H9 (cell line): ENCODE results near the gene XIRP1. TPM values are rescaled to one million over a fixed set of nuclear protein-coding genes. Genes with fewer than 3 reads are reported as not detected.

Source experiments
- DNase-seq: peaks from one replicate; pipeline ENCODE4 v3.0.0-alpha.2; 2017
- H2AFZ ChIP-seq: one replicate; pipeline ENCODE4 v1.6.1; 2013; ENCODE audit warnings: mild to moderate bottlenecking, low read length, control low read depth, moderate library complexity
- H2AK5ac ChIP-seq: 2 replicates; pipeline ENCODE4 v1.6.1; 2013; ENCODE audit warnings: low read length, control low read depth, mixed read lengths; ENCODE audit not compliant: insufficient read length
- H2BK120ac ChIP-seq: one replicate; pipeline ENCODE4 v1.6.1; 2013; ENCODE audit warnings: low read depth, mild to moderate bottlenecking, low read length, control low read depth, inconsistent platforms; ENCODE audit not compliant: poor library complexity, severe bottlenecking
- H2BK12ac ChIP-seq: 2 replicates; pipeline ENCODE4 v1.6.1; 2013; ENCODE audit warnings: low read length, control low read depth, mixed read lengths, low read depth; ENCODE audit not compliant: insufficient read length
- H2BK15ac ChIP-seq: 2 replicates; pipeline ENCODE4 v1.6.1; 2013; ENCODE audit warnings: low read depth, low read length, control low read depth
- H2BK20ac ChIP-seq: one replicate; pipeline ENCODE4 v1.6.1; 2013; ENCODE audit warnings: low read depth, mild to moderate bottlenecking, low read length, control low read depth, inconsistent platforms; ENCODE audit not compliant: poor library complexity, severe bottlenecking
- H2BK5ac ChIP-seq: 2 replicates; pipeline ENCODE4 v1.6.1; 2013; ENCODE audit warnings: low read length, control low read depth, mixed read lengths; ENCODE audit not compliant: insufficient read length
- H3K14ac ChIP-seq: 2 replicates; pipeline ENCODE4 v1.6.1; 2013; ENCODE audit warnings: low read length, control low read depth; ENCODE audit not compliant: insufficient read depth
- H3K18ac ChIP-seq: 2 replicates; pipeline ENCODE4 v1.6.1; 2013; ENCODE audit warnings: low read depth, mild to moderate bottlenecking, mixed read lengths, low read length, control low read depth; ENCODE audit not compliant: insufficient read length
- H3K23ac ChIP-seq: 2 replicates; pipeline ENCODE4 v1.6.1; 2013; ENCODE audit warnings: low read length, control low read depth, mixed read lengths, low read depth; ENCODE audit not compliant: insufficient read length
- H3K23me2 ChIP-seq: 2 replicates; pipeline ENCODE4 v1.6.1; 2013; ENCODE audit warnings: low read depth, mild to moderate bottlenecking, mixed read lengths, low read length, control low read depth; ENCODE audit not compliant: insufficient read length, poor library complexity, severe bottlenecking
- H3K27ac ChIP-seq: 2 replicates; pipeline ENCODE4 v1.5.1; 2013; ENCODE audit warnings: low read length, control low read depth, mixed read lengths, low read depth; ENCODE audit not compliant: insufficient read length
- H3K27me3 ChIP-seq: 2 replicates; pipeline ENCODE4 v1.6.1; 2013; ENCODE audit warnings: low read length, control low read depth, inconsistent platforms; ENCODE audit not compliant: insufficient read depth
- H3K4ac ChIP-seq: 2 replicates; pipeline ENCODE4 v1.6.1; 2013; ENCODE audit warnings: low read depth, mild to moderate bottlenecking, control low read depth, inconsistent platforms, low read length, moderate library complexity
- H3K4me1 ChIP-seq: 2 replicates; pipeline ENCODE4 v1.6.1; 2013; ENCODE audit warnings: low read length, control low read depth, inconsistent platforms; ENCODE audit not compliant: insufficient read depth
- H3K4me2 ChIP-seq: 2 replicates; pipeline ENCODE4 v1.6.1; 2013; ENCODE audit warnings: low read length, control low read depth, mixed read lengths; ENCODE audit not compliant: insufficient read length, insufficient read depth
- H3K56ac ChIP-seq: 2 replicates; pipeline ENCODE4 v1.6.1; 2013; ENCODE audit warnings: low read depth, mild to moderate bottlenecking, mixed read lengths, low read length, control low read depth; ENCODE audit not compliant: insufficient read length
- H3K79me1 ChIP-seq: 2 replicates; pipeline ENCODE4 v1.6.1; 2013; ENCODE audit warnings: low read depth, mild to moderate bottlenecking, moderate library complexity, low read length, control low read depth, inconsistent platforms; ENCODE audit not compliant: insufficient read depth, poor library complexity, severe bottlenecking
- H3K79me2 ChIP-seq: 2 replicates; pipeline ENCODE4 v1.6.1; 2013; ENCODE audit warnings: low read length, control low read depth, inconsistent platforms; ENCODE audit not compliant: insufficient read depth
- H3K9ac ChIP-seq: 2 replicates; pipeline ENCODE4 v1.6.1; 2013; ENCODE audit warnings: low read length, control low read depth, mixed read lengths; ENCODE audit not compliant: insufficient read length; ENCODE audit errors: extremely low read depth
- H3K9me3 ChIP-seq: one replicate; pipeline ENCODE4 v1.6.1; 2013; ENCODE audit warnings: low read depth, low read length, inconsistent platforms; ENCODE audit not compliant: control insufficient read depth
- H3T11ph ChIP-seq: one replicate; pipeline ENCODE4 v1.6.1; 2013; ENCODE audit warnings: mild to moderate bottlenecking, low read length, control low read depth, inconsistent platforms
- H4K20me1 ChIP-seq: one replicate; pipeline ENCODE4 v1.6.1; 2013; ENCODE audit not compliant: control insufficient read depth, insufficient read length, insufficient read depth
- H4K5ac ChIP-seq: 2 replicates; pipeline ENCODE4 v1.6.1; 2013; ENCODE audit warnings: low read depth, mild to moderate bottlenecking, mixed read lengths, low read length, control low read depth; ENCODE audit not compliant: insufficient read length
- H4K8ac ChIP-seq: replicated peaks from 2 replicates; pipeline ENCODE4 v1.6.1; 2013; ENCODE audit warnings: low read length, control low read depth, mixed read lengths, low read depth; ENCODE audit not compliant: insufficient read length
- H4K91ac ChIP-seq: 2 replicates; pipeline ENCODE4 v1.6.1; 2013; ENCODE audit warnings: low read depth, mild to moderate bottlenecking, moderate library complexity, mixed read lengths, low read length, control low read depth; ENCODE audit not compliant: insufficient read length
- H3K27ac Mint-ChIP-seq, 3 experiments: 2 replicates in 2 of 3; 3 replicates in 1 of 3; pipeline ENCODE4 v1.8.0; 2020 to 2021; ENCODE audit warnings: mixed read lengths in 3 of 3, mild to moderate bottlenecking in 1 of 3, moderate library complexity in 1 of 3
- H3K27me3 Mint-ChIP-seq: 2 replicates; pipeline ENCODE4 v1.8.0; 2021; ENCODE audit warnings: low read depth, mild to moderate bottlenecking, moderate library complexity, mixed read lengths
- H3K36me3 Mint-ChIP-seq, 3 experiments: 2 replicates in 2 of 3; 3 replicates in 1 of 3; pipeline ENCODE4 v1.8.0; 2020 to 2021; ENCODE audit warnings: low read depth in 3 of 3, mixed read lengths in 3 of 3; ENCODE audit not compliant: insufficient read depth in 1 of 3
- H3K4me1 Mint-ChIP-seq, 2 experiments: 2 replicates each; pipeline ENCODE4 v1.8.0; 2020; ENCODE audit warnings: mixed read lengths in 2 of 2
- H3K4me3 Mint-ChIP-seq, 2 experiments: 2 replicates in 1 of 2; 3 replicates in 1 of 2; pipeline ENCODE4 v1.8.0; 2020 to 2021; ENCODE audit warnings: mild to moderate bottlenecking in 2 of 2, mixed read lengths in 2 of 2, moderate library complexity in 1 of 2
- H3K9me3 Mint-ChIP-seq, 2 experiments: 2 replicates in 1 of 2; 3 replicates in 1 of 2; pipeline ENCODE4 v1.8.0; 2020; ENCODE audit warnings: mild to moderate bottlenecking in 2 of 2, mixed read lengths in 2 of 2, moderate library complexity in 1 of 2
- WGBS: extraction: QIAGEN DNeasy Blood & Tissue Kit; methylation state at CpG from one replicate; pipeline ENCODE4 v1.1.7; 2013; ENCODE audit warnings: missing lambda C conversion rate, low lambda C conversion rate, mixed read lengths; ENCODE audit not compliant: insufficient read length; ENCODE audit errors: extremely low coverage; 5-methylcytosine and 5-hydroxymethylcytosine counted together
- total RNA-seq: library from RNA; stranded (reverse); gene quantifications from 2 replicates; pipeline ENCODE4 v1.2.1, GENCODE V29; 2021
- TF ChIP-seq, protein P1 (sequence below): fragments of 200-600 bp; sonication (generic); conservative IDR thresholded peaks from 3 replicates; pipeline ENCODE4 v1.8.0; 2021; ENCODE audit warnings: antibody characterized with exemption, mild to moderate bottlenecking

XIRP1 gene
- total RNA-seq, 1 experiment from 2014 or later: not detected

DNA sequence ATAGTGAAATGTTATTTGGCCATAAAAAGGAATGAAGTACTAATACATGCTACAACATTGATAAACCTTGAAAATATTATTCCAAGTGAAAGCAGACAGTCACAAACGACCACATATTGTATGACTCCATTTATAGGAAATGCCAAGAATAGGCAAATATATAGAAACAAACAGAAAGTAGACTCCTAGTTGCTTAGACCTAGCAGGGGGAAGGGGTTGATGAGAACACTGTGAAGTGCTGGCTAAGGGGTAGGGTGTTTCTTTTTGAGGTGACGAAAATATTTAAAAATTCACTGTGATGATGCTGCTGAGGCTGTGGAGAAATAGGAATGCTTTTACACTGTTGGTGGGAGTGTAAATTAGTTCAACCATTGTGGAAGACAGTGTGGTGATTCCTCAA, 30.5 kb upstream of the XIRP1 start:
- no peak overlapping the region for H3K4me3 Mint-ChIP-seq
- Histone ChIP-seq H3K14ac (no peak overlapping the region), H2BK5ac (no peak overlapping the region), H4K5ac (no peak overlapping the region), H3K23me2 (no peaks in the 10 kb centered on the region), H3T11ph (no peak overlapping the region), H3K9ac (no peak overlapping the region), H3K79me1 (no peaks in the 10 kb centered on the region), H2BK20ac (no peak overlapping the region), H3K27ac (no peak overlapping the region), H3K23ac (no peak overlapping the region), H3K4me1 (no peaks in the 10 kb centered on the region), H3K4me2 (no peak overlapping the region), H2BK15ac (no peak overlapping the region), H4K8ac (no peak overlapping the region), H2BK120ac (no peak overlapping the region), H4K20me1 (no peaks in the 10 kb centered on the region), H3K56ac (no peak overlapping the region), H2BK12ac (no peak overlapping the region), H3K27me3 (no peaks in the 10 kb centered on the region), H3K18ac (no peak overlapping the region), H2AK5ac (no peak overlapping the region), H3K4ac (no peak overlapping the region), H3K9me3 (no peaks in the 10 kb centered on the region), H3K79me2 (no peaks in the 10 kb centered on the region), H4K91ac (no peak overlapping the region), H2AFZ (no peak overlapping the region)
- H3K4me1 Mint-ChIP-seq: no peaks in the 10 kb centered on the region
- WGBS: no CpG with 5 or more reads among the region's 2 CpGs
- peaks cover 7% of the 10 kb centered on the region; the same call in 1 of the 2 replicates for H3K27me3 Mint-ChIP-seq
- DNase-seq: no peak
- TF ChIP-seq, protein P1, sequence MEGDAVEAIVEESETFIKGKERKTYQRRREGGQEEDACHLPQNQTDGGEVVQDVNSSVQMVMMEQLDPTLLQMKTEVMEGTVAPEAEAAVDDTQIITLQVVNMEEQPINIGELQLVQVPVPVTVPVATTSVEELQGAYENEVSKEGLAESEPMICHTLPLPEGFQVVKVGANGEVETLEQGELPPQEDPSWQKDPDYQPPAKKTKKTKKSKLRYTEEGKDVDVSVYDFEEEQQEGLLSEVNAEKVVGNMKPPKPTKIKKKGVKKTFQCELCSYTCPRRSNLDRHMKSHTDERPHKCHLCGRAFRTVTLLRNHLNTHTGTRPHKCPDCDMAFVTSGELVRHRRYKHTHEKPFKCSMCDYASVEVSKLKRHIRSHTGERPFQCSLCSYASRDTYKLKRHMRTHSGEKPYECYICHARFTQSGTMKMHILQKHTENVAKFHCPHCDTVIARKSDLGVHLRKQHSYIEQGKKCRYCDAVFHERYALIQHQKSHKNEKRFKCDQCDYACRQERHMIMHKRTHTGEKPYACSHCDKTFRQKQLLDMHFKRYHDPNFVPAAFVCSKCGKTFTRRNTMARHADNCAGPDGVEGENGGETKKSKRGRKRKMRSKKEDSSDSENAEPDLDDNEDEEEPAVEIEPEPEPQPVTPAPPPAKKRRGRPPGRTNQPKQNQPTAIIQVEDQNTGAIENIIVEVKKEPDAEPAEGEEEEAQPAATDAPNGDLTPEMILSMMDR: no peak
- H3K27ac Mint-ChIP-seq: no peak overlapping the region
- no peaks in the 10 kb centered on the region for H3K9me3 Mint-ChIP-seq
- no peaks in the 10 kb centered on the region; a peak in 1 of 7 replicates for H3K36me3 Mint-ChIP-seq
